ENCODE measurements around the gene ROBO1.

Gene ROBO1

DNA sequence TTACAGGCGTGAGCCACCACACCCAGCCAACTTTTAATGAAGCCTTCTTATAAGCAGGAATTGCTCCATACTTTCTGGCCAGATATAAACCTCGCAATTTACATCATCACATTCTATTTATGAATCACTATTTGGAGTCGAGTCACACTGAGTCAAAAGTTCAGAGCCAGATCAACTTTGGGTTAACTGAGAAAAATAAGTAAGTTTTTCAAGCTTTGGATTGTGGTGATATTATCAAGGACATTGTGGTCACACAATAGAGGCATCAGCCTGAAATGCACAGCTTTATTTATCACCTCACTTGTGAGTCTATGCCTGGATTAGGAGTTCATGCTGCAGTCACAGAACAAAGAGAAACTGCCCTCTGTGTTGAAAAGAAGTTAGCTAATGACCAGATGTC is 1163.5 kb downstream of the ROBO1 start:
- Histone ChIP-seq H3K27ac (no peak overlapping the region), H3K4me3 (no peak overlapping the region)
- no peak for DNase-seq (ENCODE audit: low spot score)
- TF ChIP-seq, protein P1, sequence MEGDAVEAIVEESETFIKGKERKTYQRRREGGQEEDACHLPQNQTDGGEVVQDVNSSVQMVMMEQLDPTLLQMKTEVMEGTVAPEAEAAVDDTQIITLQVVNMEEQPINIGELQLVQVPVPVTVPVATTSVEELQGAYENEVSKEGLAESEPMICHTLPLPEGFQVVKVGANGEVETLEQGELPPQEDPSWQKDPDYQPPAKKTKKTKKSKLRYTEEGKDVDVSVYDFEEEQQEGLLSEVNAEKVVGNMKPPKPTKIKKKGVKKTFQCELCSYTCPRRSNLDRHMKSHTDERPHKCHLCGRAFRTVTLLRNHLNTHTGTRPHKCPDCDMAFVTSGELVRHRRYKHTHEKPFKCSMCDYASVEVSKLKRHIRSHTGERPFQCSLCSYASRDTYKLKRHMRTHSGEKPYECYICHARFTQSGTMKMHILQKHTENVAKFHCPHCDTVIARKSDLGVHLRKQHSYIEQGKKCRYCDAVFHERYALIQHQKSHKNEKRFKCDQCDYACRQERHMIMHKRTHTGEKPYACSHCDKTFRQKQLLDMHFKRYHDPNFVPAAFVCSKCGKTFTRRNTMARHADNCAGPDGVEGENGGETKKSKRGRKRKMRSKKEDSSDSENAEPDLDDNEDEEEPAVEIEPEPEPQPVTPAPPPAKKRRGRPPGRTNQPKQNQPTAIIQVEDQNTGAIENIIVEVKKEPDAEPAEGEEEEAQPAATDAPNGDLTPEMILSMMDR (IDR thresholded peaks at IDR 0.05) = no peak

- Histone ChIP-seq H3K27ac (no peak overlapping the region), H3K4me3 (no peak overlapping the region)
- TF ChIP-seq, protein P1 (IDR thresholded peaks at IDR 0.05) = no peak
- DNase-seq (ENCODE audit: low spot score) = no peak
These were observed 1166.5 kb downstream of the ROBO1 start for GRCh38 chr3:78601249-78601648.

DNA sequence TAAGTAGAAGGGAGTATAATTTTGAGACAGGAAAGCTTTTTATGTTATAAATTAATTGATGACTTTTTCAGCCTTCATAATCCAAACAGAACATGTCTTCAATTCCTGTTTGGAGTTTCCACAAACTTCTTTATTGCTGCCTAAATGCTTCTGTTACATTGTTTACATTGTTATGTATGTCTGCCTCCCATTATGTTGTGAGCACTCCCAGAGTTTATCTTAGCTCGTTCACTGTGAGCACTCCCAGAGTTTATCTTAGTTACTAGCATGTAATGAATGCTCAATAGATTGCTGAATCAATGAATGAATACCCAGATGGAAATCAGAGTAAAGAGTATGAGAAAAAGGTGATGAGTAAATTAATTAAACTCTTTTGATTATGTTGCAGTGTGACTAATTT is 1178.0 kb downstream of the ROBO1 start:
- no peak overlapping the region for H3K27ac ChIP-seq
- TF ChIP-seq, protein P1 (IDR thresholded peaks at IDR 0.05) = no peak
- H3K4me3 ChIP-seq = no peak overlapping the region
- DNase-seq (ENCODE audit: low spot score) = no peak

- no peak overlapping the region for H3K4me3 ChIP-seq
- TF ChIP-seq, protein P1 (IDR thresholded peaks at IDR 0.05) = no peak
- no peak overlapping the region for H3K27ac ChIP-seq
- DNase-seq (ENCODE audit: low spot score) = no peak
These were observed 1178.7 kb downstream of the ROBO1 start for GRCh38 chr3:78588906-78589621.

GRCh38 chr3:78580681-78581080 is 1187.1 kb downstream of the ROBO1 start:
- H3K4me3 ChIP-seq = no peak overlapping the region
- DNase-seq (ENCODE audit: low spot score) = no peak

GRCh38 chr3:78571486-78571885 is 1196.3 kb downstream of the ROBO1 start:
- no peak overlapping the region for H3K4me3 ChIP-seq
- no peak overlapping the region for H3K27ac ChIP-seq
- DNase-seq (ENCODE audit: low spot score) = no peak
- TF ChIP-seq, protein P1 (IDR thresholded peaks at IDR 0.05) = no peak

More at GRCh38 chr3:78580681-78581080, 1187.1 kb downstream of the ROBO1 start:
- TF ChIP-seq, protein P1 (IDR thresholded peaks at IDR 0.05) = no peak
- H3K27ac ChIP-seq = no peak overlapping the region

GRCh38 chr3:78570496-78570895 is 1197.3 kb downstream of the ROBO1 start:
- H3K4me3 ChIP-seq = no peak overlapping the region
- DNase-seq (ENCODE audit: low spot score) = no peak
- TF ChIP-seq, protein P1 (IDR thresholded peaks at IDR 0.05) = no peak
- H3K27ac ChIP-seq = no peak overlapping the region

Data from coronary artery (tissue), 2 donors.